K562 (cell line): ENCODE measurements around the gene RDH11. TPM values are rescaled to one million over a fixed set of nuclear protein-coding genes. Genes with fewer than 3 reads are reported as not detected.

ENCODE experiments used
- ATAC-seq: fragments of 200-7000 bp; cut with Tn5 transposase; 3 replicates; pipeline ENCODE4 v1.9.1; 2020; ENCODE audit warnings: moderate library complexity
- BruUV-seq: library from RNA; stranded (reverse); fragments of 400-500 nt; replicated peaks from 2 replicates; lab custom pipeline; 2021; lab: Mats Ljungman, UMichigan
- CTCF ChIA-PET: fragments of 300-600 bp; formaldehyde crosslinking; extraction: SDS; loops from one replicate; lab custom pipeline; 2021; ENCODE audit warnings: low intra/inter-chr PET ratio; lab: Yijun Ruan, JAX
- POLR2A ChIA-PET: fragments of 300-600, 350-650 bp; sonication (Branson Sonifier 250); formaldehyde crosslinking; extraction: SDS; loops from one replicate; lab custom pipeline; 2021; ENCODE audit warnings: antibody characterized with exemption, inconsistent platforms; lab: Yijun Ruan, JAX
- DNase-seq, 4 experiments: peaks; one replicate each; pipeline versions ENCODE4 v3.0.0 to v3.0.0-alpha.2; 2011 to 2018; ENCODE audit warnings: low spot score in 3 of 4, mixed read lengths in 3 of 4; ENCODE audit errors: extremely low read depth in 1 of 4
- FAIRE-seq: peaks from 2 replicates; lab custom pipeline; 2011; peaks lifted over from hg19 to GRCh38; lab: Jason Lieb, UNC
- H2AFZ ChIP-seq: 2 replicates; pipeline ENCODE4 v1.6.0; 2011; ENCODE audit warnings: low read depth, low read length, control low read depth, inconsistent platforms
- H3K27ac ChIP-seq: fragments of 200-600 bp; 3 replicates; pipeline ENCODE4 v1.8.0; 2011; ENCODE audit warnings: low read depth, mild to moderate bottlenecking, control low read depth, inconsistent platforms, low read length, moderate library complexity, mixed read lengths; ENCODE audit errors: extremely low read depth
- H3K27me3 ChIP-seq, 2 experiments: fragments of 300-600 bp in 1 of 2; 2 replicates in 1 of 2; 3 replicates in 1 of 2; pipeline versions ENCODE4 v1.6.0 to v1.8.0; 2011; ENCODE audit warnings: inconsistent platforms in 2 of 2, low read length in 2 of 2, mild to moderate bottlenecking in 1 of 2, mixed read lengths in 1 of 2, moderate library complexity in 1 of 2; ENCODE audit not compliant: control insufficient read depth in 2 of 2, insufficient read depth in 2 of 2
- H3K36me3 ChIP-seq: fragments of 300-600 bp; 3 replicates; pipeline ENCODE4 v1.8.0; 2011; ENCODE audit warnings: mild to moderate bottlenecking, low read length, inconsistent platforms; ENCODE audit not compliant: control insufficient read depth, insufficient read depth
- H3K4me1 ChIP-seq, 2 experiments: fragments of 200-600 bp in 1 of 2; replicated peaks in 1 of 2; 2 replicates in 1 of 2; 3 replicates in 1 of 2; pipeline versions ENCODE4 v1.5.1 to v1.8.0; 2011; ENCODE audit warnings: inconsistent platforms in 2 of 2, low read length in 2 of 2, mild to moderate bottlenecking in 1 of 2, mixed read lengths in 1 of 2, moderate library complexity in 1 of 2; ENCODE audit not compliant: control insufficient read depth in 2 of 2, insufficient read depth in 2 of 2
- H3K4me2 ChIP-seq: 2 replicates; pipeline ENCODE4 v1.6.1; 2011; ENCODE audit warnings: low read length, control low read depth, inconsistent platforms, mixed read lengths; ENCODE audit not compliant: insufficient read depth
- H3K4me3 ChIP-seq: fragments of 200-600 bp; sonication (generic), shearing (Covaris generic); 2 replicates; pipeline ENCODE4 v1.5.1; 2016; ENCODE audit warnings: control low read depth, inconsistent platforms
- H3K79me2 ChIP-seq: fragments of 200-600 bp; 3 replicates; pipeline ENCODE4 v1.8.0; 2011; ENCODE audit warnings: low read length, inconsistent platforms; ENCODE audit not compliant: control insufficient read depth, insufficient read depth
- H3K9ac ChIP-seq, 2 experiments: 2 replicates each; pipeline versions ENCODE4 v1.6.0 to v1.6.1; 2011; ENCODE audit warnings: low read depth in 2 of 2, low read length in 2 of 2, control low read depth in 1 of 2, inconsistent platforms in 1 of 2, mild to moderate bottlenecking in 1 of 2, mixed read lengths in 1 of 2; ENCODE audit not compliant: insufficient read depth in 1 of 2
- H3K9me1 ChIP-seq: one replicate; pipeline ENCODE4 v1.6.0; 2011; ENCODE audit warnings: inconsistent platforms, mild to moderate bottlenecking, low read length, moderate library complexity; ENCODE audit not compliant: control insufficient read depth, insufficient read depth
- H3K9me3 ChIP-seq: replicated peaks from 2 replicates; pipeline ENCODE4 v1.5.1; 2011; ENCODE audit warnings: low read depth, low read length, inconsistent platforms; ENCODE audit not compliant: control insufficient read depth, insufficient read depth
- H4K20me1 ChIP-seq: replicated peaks from 2 replicates; pipeline ENCODE4 v1.6.1; 2011; ENCODE audit warnings: low read length, inconsistent platforms, mixed read lengths; ENCODE audit not compliant: control insufficient read depth, insufficient read depth
- CHD7 ChIP-seq: fragments of 200-600 bp; sonication (generic); IDR thresholded peaks from one replicate; pipeline ENCODE4 v1.6.1; 2012; ENCODE audit warnings: mild to moderate bottlenecking, low read depth, low read length, inconsistent platforms
- GTF2A2 ChIP-seq: IDR thresholded peaks from 2 replicates; pipeline ENCODE4 v1.6.1; 2016; ENCODE audit warnings: mild to moderate bottlenecking, missing genetic modification characterization, missing compliant biosample characterization
- SP2 ChIP-seq: IDR thresholded peaks from 2 replicates; pipeline ENCODE4 v1.6.1; 2011; ENCODE audit warnings: mild to moderate bottlenecking, low read depth, low read length, moderate library complexity; ENCODE audit not compliant: poor library complexity, severe bottlenecking; ENCODE audit errors: extremely low read depth
- TAF15 ChIP-seq: fragments of 200-400 bp; formaldehyde crosslinking; IDR thresholded peaks from 2 replicates; pipeline ENCODE4 v1.6.1; 2017; ENCODE audit warnings: mild to moderate bottlenecking, low read depth, low read length, moderate library complexity
- ZNF23 ChIP-seq: fragments of 250-450 bp; sonication (Bioruptor Pico); IDR thresholded peaks from 2 replicates; pipeline ENCODE4 v1.4.0; 2020; ENCODE audit warnings: mild to moderate bottlenecking
- in situ Hi-C: fragments of 300-500 bp; cut with MboI; formaldehyde crosslinking; loops from 4 replicates; pipeline ENCODE4 v1.15.0; 2018; ENCODE audit warnings: inconsistent platforms, mixed read lengths
- intact Hi-C: fragments of 100-400 bp; cut with micrococcal nuclease; formaldehyde crosslinking; loops from 2 replicates; pipeline ENCODE4 v1.14.2; 2022
- polyA plus RNA-seq, 8 experiments: library from polyadenylated mRNA; depleted of rRNA in 4 of 8; stranded (reverse) in 5 of 8; unstranded in 3 of 8; fragments of >200 nt; fragmentation: Nextera tagmentation in 2 of 8; fragmentation: Illumina TruSeq in 1 of 8; extraction: Ambion mirVana in 2 of 8; extraction: Trizol in 1 of 8; gene quantifications; 2 replicates each; pipeline versions ENCODE4 v1.2.1 to v1.2.3, GENCODE V29; 2011 to 2014; ENCODE audit warnings: inconsistent platforms in 1 of 8, missing spikeins in 1 of 8
- total RNA-seq, 7 experiments: library from RNA; depleted of rRNA in 6 of 7; stranded (reverse); fragments of >200 nt in 6 of 7; fragmentation: Illumina TruSeq in 2 of 7; extraction: Trizol in 2 of 7; gene quantifications; 2 replicates each; pipeline versions ENCODE4 v1.2.1 to v1.2.3, GENCODE V29; 2011 to 2021; ENCODE audit warnings: low replicate concordance in 1 of 7
- TF ChIP-seq, protein P1 (sequence below): fragments of 250-450 bp; sonication (Bioruptor Pico); IDR thresholded peaks from 2 replicates; pipeline ENCODE4 v1.5.0; 2021

The RDH11 gene
- total and polyA plus RNA-seq, 9 of the 15 experiments (the other 6 are each of a cell fraction or from before 2014, with no cell fraction given) = 50.6 to 172 (median 70.5) TPM

DNA sequence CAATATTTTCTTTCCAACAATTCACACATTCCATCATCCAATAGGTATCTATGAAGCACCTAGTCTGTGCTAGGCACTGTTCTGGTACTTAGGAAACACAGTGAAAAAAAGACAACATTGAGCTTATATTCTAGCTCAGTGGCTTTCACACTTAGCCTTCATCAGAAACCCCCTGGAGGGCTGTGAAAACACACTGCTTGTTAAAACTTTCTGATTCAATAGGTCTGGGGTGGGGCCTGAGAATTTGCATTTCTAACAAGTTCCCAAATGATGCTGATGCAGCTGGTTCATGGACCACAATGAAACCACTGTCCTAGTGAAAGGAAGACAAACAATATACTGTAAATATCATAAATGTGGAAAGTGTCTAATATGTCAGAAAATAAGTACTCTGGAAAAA is 27.0 kb downstream of the RDH11 start:
- intact Hi-C loops (no loop called here), in situ Hi-C loops (loop anchor here (5.0 kb wide), 2 partner anchors 46 to 86 kb away; no protein-coding TSS in a partner anchor)
- Histone ChIP-seq H3K9ac (no peak overlapping the region), H3K4me2 (no peak overlapping the region), H3K36me3 (0 out of 3 replicates have a peak, but pooled peaks cover 2% of the 10 kb centered on the region), H3K4me3 (no peak overlapping the region), H3K27ac (no peak overlapping the region), H3K9me1 (no peaks in the 10 kb centered on the region), H4K20me1 (no peaks in the 10 kb centered on the region), H3K27me3 (no peaks in the 10 kb centered on the region), H2AFZ (no peak overlapping the region), H3K9me3 (no peaks in the 10 kb centered on the region), H3K4me1 (peaks cover 6 to 8% of the 10 kb centered on the region in 2 experiments; a peak in 3 of 5 replicates), H3K79me2 (peaks cover 73% of the 10 kb centered on the region)
- no peak for DNase-seq
- TF ChIP-seq GTF2A2 (no peak), SP2 (no peak), TAF15 (no peak), ZNF23 (CRISPR knock-in tag) (no peak), CHD7 (no peak)
- TF ChIP-seq, protein P1, sequence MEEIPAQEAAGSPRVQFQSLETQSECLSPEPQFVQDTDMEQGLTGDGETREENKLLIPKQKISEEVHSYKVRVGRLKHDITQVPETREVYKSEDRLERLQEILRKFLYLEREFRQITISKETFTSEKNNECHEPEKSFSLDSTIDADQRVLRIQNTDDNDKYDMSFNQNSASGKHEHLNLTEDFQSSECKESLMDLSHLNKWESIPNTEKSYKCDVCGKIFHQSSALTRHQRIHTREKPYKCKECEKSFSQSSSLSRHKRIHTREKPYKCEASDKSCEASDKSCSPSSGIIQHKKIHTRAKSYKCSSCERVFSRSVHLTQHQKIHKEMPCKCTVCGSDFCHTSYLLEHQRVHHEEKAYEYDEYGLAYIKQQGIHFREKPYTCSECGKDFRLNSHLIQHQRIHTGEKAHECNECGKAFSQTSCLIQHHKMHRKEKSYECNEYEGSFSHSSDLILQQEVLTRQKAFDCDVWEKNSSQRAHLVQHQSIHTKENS = no peak
- no peak for ATAC-seq
- FAIRE-seq = no peak
- BruUV-seq = no TSS peak
- ChIA-PET CTCF (interaction anchor here (2.8 kb wide), 1 partner anchor 85 kb away, joined by 16 read pairs; no protein-coding TSS in a partner anchor), POLR2A (interaction anchor here (0.6 to 1.2 kb wide), 3 partner anchors 11 to 27 kb away, joined by 3 to 4 read pairs (median 3); no protein-coding TSS in a partner anchor)
